Renal cortex interstitium (tissue), 11 donors: Measurements from ENCODE around the gene ZNF736. TPM values are rescaled to one million over a fixed set of nuclear protein-coding genes. Genes with fewer than 3 reads are reported as not detected.

Experiments used
- DNase-seq, 11 donors: peaks; one replicate each; pipeline ENCODE4 v3.0.0-alpha.2; 2013; ENCODE audit warnings: low read depth in 9 of 11, low spot score in 4 of 11; ENCODE audit errors: extremely low read depth in 1 of 11
- polyA plus RNA-seq, 3 donors: library from polyadenylated mRNA; unstranded; fragments of 120-200 nt; gene quantifications; one replicate each; pipeline ENCODE4 v1.2.1, GENCODE V29; 2013; ENCODE audit not compliant: insufficient read length in 3 of 3

The ZNF736 gene
- polyA plus RNA-seq, 3 donors = 16.0 to 33.3 (median 16.6) TPM

DNA sequence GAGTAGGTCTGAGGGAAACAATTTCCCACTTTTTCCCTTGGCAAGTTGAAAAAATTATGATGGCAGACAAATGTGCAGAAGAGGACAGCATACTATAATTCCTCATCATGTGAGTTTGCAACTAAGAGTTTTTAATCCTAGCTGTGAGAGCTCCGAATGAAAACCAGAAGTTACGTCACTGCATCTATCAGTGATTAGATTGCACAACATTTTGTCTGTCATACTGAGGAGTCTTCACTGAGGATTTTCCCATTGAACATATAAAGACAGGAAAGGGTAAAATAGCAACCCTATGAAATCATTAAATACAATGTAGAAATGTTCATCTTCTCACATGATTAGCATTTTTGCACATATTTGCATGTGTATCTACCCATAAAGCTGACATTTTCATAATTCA, 45.8 kb downstream of the ZNF736 start:
- no peak for DNase-seq

DNA sequence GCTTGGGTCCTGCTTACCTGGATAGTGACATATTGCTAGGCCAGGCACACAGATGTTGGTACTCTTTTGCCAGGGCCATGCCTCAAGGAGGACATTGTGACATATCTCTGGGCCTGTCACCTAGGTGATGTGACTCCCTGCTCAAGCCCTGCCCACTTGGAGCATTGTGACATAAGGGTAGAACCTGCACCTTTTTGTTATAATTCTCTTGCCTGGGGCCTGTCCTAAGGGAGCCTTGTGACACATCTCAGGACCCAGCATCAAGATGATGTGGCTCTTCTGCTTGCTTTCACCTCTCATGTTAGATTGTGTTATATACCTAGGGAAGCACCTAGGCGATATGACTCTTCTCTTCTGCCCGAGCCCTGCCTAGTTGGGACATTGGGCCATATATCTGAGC, 57.4 kb downstream of the ZNF736 start:
- DNase-seq = no peak

DNA sequence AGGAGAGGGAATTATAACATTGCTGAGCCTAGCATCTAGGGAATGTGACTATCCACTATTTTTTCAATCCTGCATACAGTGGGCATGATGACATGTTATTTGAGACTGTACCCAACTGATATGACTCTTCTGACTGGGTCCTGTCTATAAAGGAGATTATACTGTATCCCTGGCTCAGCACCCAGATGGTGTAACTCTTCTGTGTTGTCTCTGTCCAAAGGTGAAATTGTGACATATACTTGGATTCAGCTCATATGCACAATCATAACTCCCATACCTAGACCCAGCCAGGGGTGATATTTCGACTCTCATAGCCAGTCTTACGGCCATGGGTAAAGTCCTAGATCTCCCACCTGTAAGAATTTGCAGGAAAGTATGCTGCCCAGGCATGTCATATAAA, 59.3 kb downstream of the ZNF736 start:
- no peak for DNase-seq

GRCh38 chr7:64400401-64400800, 86.6 kb downstream of the ZNF736 start:
- DNase-seq = no peak

Other genes with a start within 250 kb of the ZNF736 start
- not detected for gene ZNF735, start 106.8 kb upstream of the ZNF736 start, polyA plus RNA-seq
- gene ZNF679, start 85.5 kb upstream of the ZNF736 start, polyA plus RNA-seq = under 1 TPM in 1 of 3 donors, not detected in 2; 0.14 TPM
- 10 to 100 TPM; 15.0 to 19.9 (median 16.2) TPM for gene ZNF680, start 249.1 kb downstream of the ZNF736 start, polyA plus RNA-seq